ENCODE results near the gene SORL1.
A peak's percentile ranks its signal among the peaks of the same experiment; 100 is the strongest.

Gene SORL1

GRCh38 chr11:121589946-121590537 lies 137.9 kb downstream of the SORL1 start:
- DNase-seq (ENCODE audit: low read depth) = no peak

GRCh38 chr11:121590772-121591404 lies 138.8 kb downstream of the SORL1 start:
- no peak for DNase-seq (ENCODE audit: low read depth)

- peak; percentile 80 for DNase-seq (ENCODE audit: low read depth)
Measured at GRCh38 chr11:121591405-121592033, 139.4 kb downstream of the SORL1 start.

GRCh38 chr11:121592708-121593107 lies 140.6 kb downstream of the SORL1 start:
- DNase-seq (ENCODE audit: low read depth) = peak; percentile 12

GRCh38 chr11:121595717-121596161 lies 143.6 kb downstream of the SORL1 start:
- peak; percentile 100 for DNase-seq (ENCODE audit: low read depth)

- DNase-seq (ENCODE audit: low read depth) = peak; percentile 77
Measured at GRCh38 chr11:121596195-121597155, 144.4 kb downstream of the SORL1 start.

- DNase-seq (ENCODE audit: low read depth) = no peak
Measured at GRCh38 chr11:121603316-121603715, 151.2 kb downstream of the SORL1 start.

GRCh38 chr11:121604152-121604551 lies 152.0 kb downstream of the SORL1 start:
- no peak for DNase-seq (ENCODE audit: low read depth)

- DNase-seq (ENCODE audit: low read depth) = no peak
Measured at GRCh38 chr11:121606354-121606753, 154.2 kb downstream of the SORL1 start.

GRCh38 chr11:121607341-121607740 lies 155.2 kb downstream of the SORL1 start:
- DNase-seq (ENCODE audit: low read depth) = no peak

GRCh38 chr11:121608545-121609098 lies 156.5 kb downstream of the SORL1 start:
- no peak for DNase-seq (ENCODE audit: low read depth)

- DNase-seq (ENCODE audit: low read depth) = no peak
Measured at GRCh38 chr11:121610706-121611105, 158.6 kb downstream of the SORL1 start.

- DNase-seq (ENCODE audit: low read depth) = no peak
Measured at GRCh38 chr11:121611242-121611641, 159.1 kb downstream of the SORL1 start.

GRCh38 chr11:121613724-121614123 lies 161.6 kb downstream of the SORL1 start:
- peak; percentile 50 for DNase-seq (ENCODE audit: low read depth)

- DNase-seq (ENCODE audit: low read depth) = no peak
Measured at GRCh38 chr11:121614636-121615240, 162.6 kb downstream of the SORL1 start.

GRCh38 chr11:121615501-121615900 lies 163.4 kb downstream of the SORL1 start:
- DNase-seq (ENCODE audit: low read depth) = peak; percentile 58

GRCh38 chr11:121618516-121618915 lies 166.4 kb downstream of the SORL1 start:
- DNase-seq (ENCODE audit: low read depth) = peak; percentile 57

GRCh38 chr11:121625777-121626506 lies 173.8 kb downstream of the SORL1 start:
- DNase-seq (ENCODE audit: low read depth) = peak; percentile 27

- DNase-seq (ENCODE audit: low read depth) = no peak
Measured at GRCh38 chr11:121626507-121626875, 174.4 kb downstream of the SORL1 start.

GRCh38 chr11:121626980-121627379 lies 174.9 kb downstream of the SORL1 start:
- no peak for DNase-seq (ENCODE audit: low read depth)

GRCh38 chr11:121630041-121630440 lies 177.9 kb downstream of the SORL1 start:
- peak; percentile 88 for DNase-seq (ENCODE audit: low read depth)
